IMR-90 (cell line): Measurements from ENCODE around the gene TXNDC5. TPM values are rescaled to one million over a fixed set of nuclear protein-coding genes. Genes with fewer than 3 reads are reported as not detected.

Experiments used
- ATAC-seq: fragments of 200-7000 bp; cut with Tn5 transposase; 2 replicates; pipeline ENCODE4 v1.9.1; 2020; ENCODE audit warnings: low read depth, mild to moderate bottlenecking, moderate library complexity
- BruUV-seq: library from RNA; stranded (reverse); fragments of 400-500 nt; replicated peaks from 2 replicates; lab custom pipeline; 2021; lab: Mats Ljungman, UMichigan
- CTCF ChIA-PET: fragments of 300-600 bp; formaldehyde crosslinking; extraction: SDS; loops from one replicate; lab custom pipeline; 2021; ENCODE audit warnings: antibody characterized with exemption; lab: Yijun Ruan, JAX
- POLR2A ChIA-PET: fragments of 300-600 bp; sonication (Branson Sonifier 250); formaldehyde crosslinking; loops from one replicate; lab custom pipeline; 2022; ENCODE audit warnings: antibody characterized with exemption; ENCODE audit not compliant: unreplicated experiment; lab: Charles Lee
- DNase-seq: peaks from one replicate; pipeline ENCODE4 v3.0.0; 2013
- H2AFZ ChIP-seq: replicated peaks from 2 replicates; pipeline ENCODE3; 2013; ENCODE audit warnings: low read length, mild to moderate bottlenecking; ENCODE audit not compliant: poor library complexity
- H2AK5ac ChIP-seq: 2 replicates; pipeline ENCODE4 v1.6.1; 2013; ENCODE audit warnings: low read depth, low read length, inconsistent platforms
- H2AK9ac ChIP-seq: replicated peaks from 2 replicates; pipeline ENCODE3; 2013; ENCODE audit warnings: mild to moderate bottlenecking, low read depth, low read length, moderate library complexity; ENCODE audit not compliant: poor library complexity
- H2BK120ac ChIP-seq: 2 replicates; pipeline ENCODE4 v1.6.1; 2013; ENCODE audit warnings: low read depth, low read length, inconsistent platforms
- H2BK15ac ChIP-seq: 3 replicates; pipeline ENCODE4 v1.6.1; 2013; ENCODE audit warnings: low read depth, low read length, inconsistent platforms
- H2BK20ac ChIP-seq: 2 replicates; pipeline ENCODE4 v1.6.1; 2013; ENCODE audit warnings: low read depth, mild to moderate bottlenecking, inconsistent platforms, low read length, moderate library complexity
- H2BK5ac ChIP-seq: 2 replicates; pipeline ENCODE4 v1.6.1; 2013; ENCODE audit warnings: mild to moderate bottlenecking, low read depth, low read length, inconsistent platforms; ENCODE audit not compliant: poor library complexity, severe bottlenecking
- H3K14ac ChIP-seq: replicated peaks from 2 replicates; pipeline ENCODE4 v1.6.1; 2013; ENCODE audit warnings: low read depth, low read length, inconsistent platforms
- H3K18ac ChIP-seq: 2 replicates; pipeline ENCODE4 v1.6.1; 2013; ENCODE audit warnings: low read depth, low read length, control low read depth
- H3K23ac ChIP-seq: 2 replicates; pipeline ENCODE4 v1.6.1; 2013; ENCODE audit warnings: low read depth, low read length, inconsistent platforms
- H3K27ac ChIP-seq: 2 replicates; pipeline ENCODE4 v1.5.1; 2013; ENCODE audit warnings: mild to moderate bottlenecking, control low read depth, low read length; ENCODE audit not compliant: insufficient read depth
- H3K27me3 ChIP-seq: 2 replicates; pipeline ENCODE4 v1.6.1; 2013; ENCODE audit warnings: low read length; ENCODE audit not compliant: control insufficient read depth, insufficient read depth
- H3K36me3 ChIP-seq: 2 replicates; pipeline ENCODE4 v1.6.1; 2013; ENCODE audit warnings: low read length, mixed read lengths; ENCODE audit not compliant: control insufficient read depth, insufficient read depth
- H3K4ac ChIP-seq: 2 replicates; pipeline ENCODE4 v1.6.1; 2013; ENCODE audit warnings: low read depth, low read length, inconsistent platforms
- H3K4me1 ChIP-seq: 2 replicates; pipeline ENCODE4 v1.6.1; 2013; ENCODE audit warnings: low read length, mixed read lengths; ENCODE audit not compliant: control insufficient read depth, insufficient read depth
- H3K4me2 ChIP-seq: 2 replicates; pipeline ENCODE4 v1.6.1; 2013; ENCODE audit warnings: low read depth, mild to moderate bottlenecking, control low read depth, low read length, moderate library complexity
- H3K4me3 ChIP-seq: 2 replicates; pipeline ENCODE4 v1.5.1; 2013; ENCODE audit warnings: low read depth, mild to moderate bottlenecking, control low read depth, low read length, moderate library complexity; ENCODE audit not compliant: insufficient read depth
- H3K56ac ChIP-seq: 2 replicates; pipeline ENCODE4 v1.6.1; 2013; ENCODE audit warnings: low read length, inconsistent platforms; ENCODE audit not compliant: insufficient read depth; ENCODE audit errors: extremely low read depth
- H3K79me1 ChIP-seq, 2 experiments: 2 replicates each; pipeline ENCODE4 v1.6.1; 2013; ENCODE audit warnings: low read length in 2 of 2, inconsistent platforms in 1 of 2, low read depth in 1 of 2
- H3K9ac ChIP-seq: 2 replicates; pipeline ENCODE4 v1.6.1; 2013; ENCODE audit warnings: low read depth, low read length, control low read depth
- H3K9me1 ChIP-seq: 2 replicates; pipeline ENCODE4 v1.6.1; 2013; ENCODE audit warnings: low read length, inconsistent platforms; ENCODE audit not compliant: insufficient read depth
- H3K9me3 ChIP-seq: 2 replicates; pipeline ENCODE4 v1.6.1; 2013; ENCODE audit warnings: low read length; ENCODE audit not compliant: control insufficient read depth, insufficient read depth
- H4K20me1 ChIP-seq: 2 replicates; pipeline ENCODE4 v1.6.1; 2013; ENCODE audit warnings: low read length, inconsistent platforms; ENCODE audit not compliant: insufficient read depth
- H4K5ac ChIP-seq: 2 replicates; pipeline ENCODE4 v1.6.1; 2013; ENCODE audit warnings: mild to moderate bottlenecking, low read depth, low read length, control low read depth
- H4K8ac ChIP-seq, 2 experiments: 2 replicates each; pipeline ENCODE4 v1.6.1; 2013; ENCODE audit warnings: low read depth in 2 of 2, low read length in 2 of 2, control low read depth in 1 of 2, inconsistent platforms in 1 of 2
- H4K91ac ChIP-seq: 2 replicates; pipeline ENCODE4 v1.6.1; 2013; ENCODE audit warnings: low read depth, low read length, inconsistent platforms; ENCODE audit not compliant: insufficient read depth
- CHD1 ChIP-seq: IDR thresholded peaks from 2 replicates; pipeline ENCODE4 v1.6.1; 2012; ENCODE audit warnings: low read depth, low read length, improper control_type of control experiment
- ELK1 ChIP-seq: fragments of 150-350 bp; IDR thresholded peaks from 2 replicates; pipeline ENCODE4 v1.6.1; 2016; ENCODE audit warnings: low read depth, mild to moderate bottlenecking, low read length, moderate library complexity, borderline replicate concordance
- MAFK ChIP-seq: IDR thresholded peaks from 2 replicates; pipeline ENCODE4 v1.6.1; 2012; ENCODE audit warnings: low read depth, low read length, improper control_type of control experiment
- NFE2L2 ChIP-seq: fragments of 150-350 bp; IDR thresholded peaks from 2 replicates; pipeline ENCODE4 v1.6.1; 2016; ENCODE audit warnings: low read depth, mild to moderate bottlenecking, low read length
- SMC3 ChIP-seq: fragments of 150-350 bp; IDR thresholded peaks from 2 replicates; pipeline ENCODE4 v1.6.1; 2016; ENCODE audit warnings: low read depth, mild to moderate bottlenecking, antibody characterized with exemption, low read length, moderate library complexity
- WGBS, 2 experiments: methylation state at CpG; one replicate each; pipeline versions ENCODE4 v1.1.5 to v1.1.7; 2013; ENCODE audit warnings: missing lambda C conversion rate in 2 of 2; ENCODE audit not compliant: insufficient read length in 1 of 2; ENCODE audit errors: extremely low coverage in 2 of 2; 5-methylcytosine and 5-hydroxymethylcytosine counted together
- dilution Hi-C: fragments of 300-500 bp; cut with HindIII; formaldehyde crosslinking; loops from one replicate; pipeline ENCODE4 v1.14.3; 2018; ENCODE audit warnings: low sequenced_read_pairs; ENCODE audit not compliant: unreplicated experiment
- in situ Hi-C: fragments of 300-500 bp; cut with MboI; formaldehyde crosslinking; loops from 3 replicates; pipeline ENCODE4 v1.14.3; 2019; ENCODE audit warnings: low sequenced_read_pairs, inconsistent platforms, mixed read lengths
- intact Hi-C: fragments of 100-400 bp; cut with micrococcal nuclease; formaldehyde crosslinking; loops from 2 replicates; pipeline ENCODE4 v1.10.0; 2022
- polyA plus RNA-seq, 3 experiments: library from polyadenylated mRNA; depleted of rRNA; stranded (reverse); fragments of >200 nt; gene quantifications; 2 replicates each; pipeline ENCODE4 v1.2.3, GENCODE V29; 2012; ENCODE audit warnings: low replicate concordance in 1 of 3
- total RNA-seq: library from RNA; depleted of rRNA; stranded (reverse); fragments of >200 nt; gene quantifications from 2 replicates; pipeline ENCODE4 v1.2.3, GENCODE V29; 2012

The TXNDC5 gene
- total and polyA plus RNA-seq, 2 of the 4 experiments (the other 2 are of a cell fraction) = 274 to 439 TPM

- Histone ChIP-seq H2BK5ac (no peak overlapping the region), H2AK5ac (no peak overlapping the region), H3K4ac (no peak overlapping the region), H2BK15ac (no peak overlapping the region), H3K4me1 (no peaks in the 10 kb centered on the region), H3K27ac (no peak overlapping the region), H2BK20ac (no peak overlapping the region), H4K20me1 (no peaks in the 10 kb centered on the region), H3K23ac (no peak overlapping the region), H3K9me3 (no peaks in the 10 kb centered on the region), H4K5ac (no peak overlapping the region), H2AFZ (no peak overlapping the region), H3K27me3 (no peaks in the 10 kb centered on the region), H3K56ac (no peak overlapping the region), H2AK9ac (no peak overlapping the region), H3K14ac (no peak overlapping the region), H3K18ac (no peak overlapping the region), H4K8ac (no peak overlapping the region), H3K4me3 (no peak overlapping the region), H3K9me1 (peaks cover 7% of the 10 kb centered on the region; the same call in 1 of the 2 replicates), H4K91ac (no peak overlapping the region), H3K4me2 (no peak overlapping the region), H3K36me3 (peaks cover 48% of the 10 kb centered on the region), H2BK120ac (no peak overlapping the region), H3K9ac (no peak overlapping the region), H3K79me1 (no peaks in the 10 kb centered on the region; a peak in 2 of 4 replicates)
- 100% methylated on average over 1 of the region's 9 CpGs; no CpG with 5 or more reads in 1 of the 2 experiments for WGBS, 2 experiments
- CTCF ChIA-PET = no interaction called here
- no peak for DNase-seq
- in situ Hi-C loops (no loop called here), intact Hi-C loops (no loop called here), dilution Hi-C loops (no loop called here)
- BruUV-seq = no TSS peak
- TF ChIP-seq MAFK = no peak
- no peak for TF ChIP-seq CHD1
- TF ChIP-seq NFE2L2 = no peak
- TF ChIP-seq SMC3 = no peak
- no peak for TF ChIP-seq ELK1
- ATAC-seq = no peak
- POLR2A ChIA-PET = no interaction called here
Measured at GRCh38 chr6:7880718-7881107, 29.9 kb downstream of the TXNDC5 start.
